K562 (cell line): ENCODE data around the gene SRP54. TPM values are rescaled to one million over a fixed set of nuclear protein-coding genes. Genes with fewer than 3 reads are reported as not detected.

ENCODE experiments used
- BRD9 ChIP-seq: fragments of 450-650 bp; IDR thresholded peaks from 2 replicates; pipeline ENCODE4 v1.6.1; 2018; ENCODE audit warnings: low read depth; ENCODE audit not compliant: partially characterized antibody
- GTF2F1 ChIP-seq: IDR thresholded peaks from 2 replicates; pipeline ENCODE4 v1.6.1; 2011; ENCODE audit warnings: low read depth, low read length, improper control_type of control experiment
- HEY1 ChIP-seq: fragments of 250-450 bp; sonication (Bioruptor Pico); IDR thresholded peaks from 2 replicates; pipeline ENCODE4 v1.5.0; 2020; ENCODE audit warnings: mild to moderate bottlenecking, moderate library complexity, borderline replicate concordance
- NEUROD1 ChIP-seq: fragments of 150-350 bp; IDR thresholded peaks from 2 replicates; pipeline ENCODE4 v1.6.1; 2014; ENCODE audit warnings: borderline replicate concordance, low read length, low read depth; ENCODE audit not compliant: partially characterized antibody
- NFE2L1 ChIP-seq: fragments of 450-650 bp; IDR thresholded peaks from 2 replicates; pipeline ENCODE4 v1.6.1; 2016; ENCODE audit warnings: missing genetic modification characterization, low read depth, mild to moderate bottlenecking, missing compliant biosample characterization, moderate library complexity, borderline replicate concordance
- PHF8 ChIP-seq: fragments of 200-600 bp; sonication (generic); IDR thresholded peaks from 2 replicates; pipeline ENCODE4 v1.6.1; 2012; ENCODE audit warnings: mixed run types, mild to moderate bottlenecking, inconsistent platforms, low read length, moderate library complexity, borderline replicate concordance
- POLR3G ChIP-seq: IDR thresholded peaks from 2 replicates; pipeline ENCODE4 v1.6.1; 2011; ENCODE audit not compliant: insufficient read length, insufficient replicate concordance; ENCODE audit errors: extremely low read depth
- RBM14 ChIP-seq: fragments of 200-400 bp; formaldehyde crosslinking; IDR thresholded peaks from 2 replicates; pipeline ENCODE4 v1.6.1; 2018; ENCODE audit warnings: low read depth, mild to moderate bottlenecking, low read length, moderate library complexity, borderline replicate concordance; ENCODE audit not compliant: insufficient read depth
- RFX1 ChIP-seq: fragments of 450-650 bp; IDR thresholded peaks from 2 replicates; pipeline ENCODE4 v1.6.1; 2016; ENCODE audit warnings: mild to moderate bottlenecking, moderate library complexity
- SRSF3 ChIP-seq: fragments of 200-400 bp; formaldehyde crosslinking; IDR thresholded peaks from 2 replicates; pipeline ENCODE4 v1.6.1; 2016; ENCODE audit warnings: mild to moderate bottlenecking, low read length, moderate library complexity; ENCODE audit not compliant: insufficient read depth
- STAT5B ChIP-seq: fragments of 250-450 bp; sonication (Bioruptor Pico); IDR thresholded peaks from 2 replicates; pipeline ENCODE4 v1.8.0; 2021; ENCODE audit warnings: mild to moderate bottlenecking, inconsistent platforms
- SUPT5H ChIP-seq: fragments of 450-650 bp; IDR thresholded peaks from 2 replicates; pipeline ENCODE4 v1.6.1; 2016
- TAF9B ChIP-seq: fragments of 450-650 bp; IDR thresholded peaks from 2 replicates; pipeline ENCODE4 v1.6.1; 2018; ENCODE audit warnings: mild to moderate bottlenecking; ENCODE audit not compliant: partially characterized antibody
- TARDBP ChIP-seq: fragments of 450-650 bp; IDR thresholded peaks from 2 replicates; pipeline ENCODE4 v1.6.1; 2016
- WHSC1 ChIP-seq: IDR thresholded peaks from one replicate; pipeline ENCODE4 v1.6.1; 2012; ENCODE audit warnings: low read length, control low read depth, inconsistent platforms
- ZBTB17 ChIP-seq: fragments of 450-650 bp; formaldehyde crosslinking; IDR thresholded peaks from 2 replicates; pipeline ENCODE4 v1.4.0; 2020; ENCODE audit warnings: mild to moderate bottlenecking
- ZKSCAN1 ChIP-seq: fragments of 150-350 bp; IDR thresholded peaks from 2 replicates; pipeline ENCODE4 v1.6.1; 2016; ENCODE audit warnings: low read depth, low read length
- ZNF224 ChIP-seq: sonication (generic); formaldehyde crosslinking; IDR thresholded peaks from 2 replicates; pipeline ENCODE4 v1.8.0; 2022; ENCODE audit warnings: mild to moderate bottlenecking, missing genetic modification reagents
- ZNF449 ChIP-seq: fragments of 250-450 bp; sonication (Bioruptor Pico); IDR thresholded peaks from 2 replicates; pipeline ENCODE4 v1.8.0; 2022; ENCODE audit warnings: moderate library complexity, mild to moderate bottlenecking, inconsistent platforms
- ZNF512 ChIP-seq: IDR thresholded peaks from 2 replicates; pipeline ENCODE4 v1.6.1; 2016; ENCODE audit warnings: missing genetic modification characterization, missing compliant biosample characterization
- ZNF57 ChIP-seq: fragments of 450-650 bp; formaldehyde crosslinking; IDR thresholded peaks from 2 replicates; pipeline ENCODE4 v1.4.0; 2020; ENCODE audit warnings: mild to moderate bottlenecking, moderate library complexity
- polyA plus RNA-seq, 8 experiments: library from polyadenylated mRNA; depleted of rRNA in 4 of 8; stranded (reverse) in 5 of 8; unstranded in 3 of 8; fragments of >200 nt; fragmentation: Nextera tagmentation in 2 of 8; fragmentation: Illumina TruSeq in 1 of 8; extraction: Ambion mirVana in 2 of 8; extraction: Trizol in 1 of 8; gene quantifications; 2 replicates each; pipeline versions ENCODE4 v1.2.1 to v1.2.3, GENCODE V29; 2011 to 2014; ENCODE audit warnings: inconsistent platforms in 1 of 8, missing spikeins in 1 of 8
- total RNA-seq, 7 experiments: library from RNA; depleted of rRNA in 6 of 7; stranded (reverse); fragments of >200 nt in 6 of 7; fragmentation: Illumina TruSeq in 2 of 7; extraction: Trizol in 2 of 7; gene quantifications; 2 replicates each; pipeline versions ENCODE4 v1.2.1 to v1.2.3, GENCODE V29; 2011 to 2021; ENCODE audit warnings: low replicate concordance in 1 of 7
- TF ChIP-seq, protein P1 (sequence below): fragments of 450-650 bp; formaldehyde crosslinking; IDR thresholded peaks from 2 replicates; pipeline ENCODE4 v1.4.0; 2020; ENCODE audit warnings: mild to moderate bottlenecking
- TF ChIP-seq, protein P2 (sequence below): fragments of 450-650 bp; IDR thresholded peaks from 2 replicates; pipeline ENCODE4 v1.7.0; 2016; ENCODE audit warnings: borderline replicate concordance

Gene SRP54
- total and polyA plus RNA-seq, 9 of the 15 experiments (the other 6 are each of a cell fraction or from before 2014, with no cell fraction given): 28.6 to 69.8 (median 51.7) TPM

GRCh38 chr14:34982421-34983147 lies at the start of gene SRP54 (continued):
- TF ChIP-seq POLR3G: no peak
- TF ChIP-seq BRD9: no peak
- peak; percentile 75; the same call in 1 of the 2 replicates for TF ChIP-seq PHF8
- TF ChIP-seq ZKSCAN1: peak; percentile 60; the same call in 1 of the 2 replicates
- no peak for TF ChIP-seq HEY1
- 0 out of 2 replicates have a peak, but pooled peaks have one; percentile 24 for TF ChIP-seq ZNF224
- no peak for TF ChIP-seq ZNF449 (CRISPR knock-in tag)
- TF ChIP-seq ZBTB17 (CRISPR knock-in tag): no peak
- TF ChIP-seq, protein P1, sequence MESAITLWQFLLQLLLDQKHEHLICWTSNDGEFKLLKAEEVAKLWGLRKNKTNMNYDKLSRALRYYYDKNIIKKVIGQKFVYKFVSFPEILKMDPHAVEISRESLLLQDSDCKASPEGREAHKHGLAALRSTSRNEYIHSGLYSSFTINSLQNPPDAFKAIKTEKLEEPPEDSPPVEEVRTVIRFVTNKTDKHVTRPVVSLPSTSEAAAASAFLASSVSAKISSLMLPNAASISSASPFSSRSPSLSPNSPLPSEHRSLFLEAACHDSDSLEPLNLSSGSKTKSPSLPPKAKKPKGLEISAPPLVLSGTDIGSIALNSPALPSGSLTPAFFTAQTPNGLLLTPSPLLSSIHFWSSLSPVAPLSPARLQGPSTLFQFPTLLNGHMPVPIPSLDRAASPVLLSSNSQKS (CRISPR knock-in tag): no peak
- peak; percentile 76 for TF ChIP-seq SUPT5H
- TF ChIP-seq STAT5B (CRISPR knock-in tag): no peak
- no peak for TF ChIP-seq WHSC1
- TF ChIP-seq GTF2F1: 0 out of 2 replicates have a peak, but pooled peaks have one; percentile 40
- peak; percentile 87 for TF ChIP-seq TAF9B
- TF ChIP-seq NEUROD1: peak; percentile 38
- no peak for TF ChIP-seq SRSF3
- TF ChIP-seq TARDBP: no peak
- no peak for TF ChIP-seq NFE2L1 (tag)
- TF ChIP-seq RFX1: no peak
- TF ChIP-seq RBM14: no peak
- TF ChIP-seq ZNF512: no peak
- TF ChIP-seq, protein P2, sequence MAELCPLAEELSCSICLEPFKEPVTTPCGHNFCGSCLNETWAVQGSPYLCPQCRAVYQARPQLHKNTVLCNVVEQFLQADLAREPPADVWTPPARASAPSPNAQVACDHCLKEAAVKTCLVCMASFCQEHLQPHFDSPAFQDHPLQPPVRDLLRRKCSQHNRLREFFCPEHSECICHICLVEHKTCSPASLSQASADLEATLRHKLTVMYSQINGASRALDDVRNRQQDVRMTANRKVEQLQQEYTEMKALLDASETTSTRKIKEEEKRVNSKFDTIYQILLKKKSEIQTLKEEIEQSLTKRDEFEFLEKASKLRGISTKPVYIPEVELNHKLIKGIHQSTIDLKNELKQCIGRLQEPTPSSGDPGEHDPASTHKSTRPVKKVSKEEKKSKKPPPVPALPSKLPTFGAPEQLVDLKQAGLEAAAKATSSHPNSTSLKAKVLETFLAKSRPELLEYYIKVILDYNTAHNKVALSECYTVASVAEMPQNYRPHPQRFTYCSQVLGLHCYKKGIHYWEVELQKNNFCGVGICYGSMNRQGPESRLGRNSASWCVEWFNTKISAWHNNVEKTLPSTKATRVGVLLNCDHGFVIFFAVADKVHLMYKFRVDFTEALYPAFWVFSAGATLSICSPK: no peak
- no peak for TF ChIP-seq ZNF57 (CRISPR knock-in tag)
